K562 (cell line): ENCODE measurements around the gene PMP22. TPM values are rescaled to one million over a fixed set of nuclear protein-coding genes. Genes with fewer than 3 reads are reported as not detected.

Experiments
- CCNT2 ChIP-seq: IDR thresholded peaks from 2 replicates; pipeline ENCODE4 v1.6.1; 2011; ENCODE audit warnings: borderline replicate concordance, low read depth, mild to moderate bottlenecking, moderate library complexity, mixed read lengths, low read length; ENCODE audit not compliant: insufficient read length; ENCODE audit errors: extremely low read depth
- CEBPB ChIP-seq: fragments of 450-650 bp; IDR thresholded peaks from 2 replicates; pipeline ENCODE4 v1.6.1; 2016; ENCODE audit warnings: missing genetic modification characterization, missing compliant biosample characterization
- ETV1 ChIP-seq: fragments of 450-650 bp; conservative IDR thresholded peaks from 2 replicates; pipeline ENCODE4 v1.6.1; 2016; ENCODE audit warnings: missing genetic modification characterization, control low read depth, low read depth, missing compliant biosample characterization
- GATA2 ChIP-seq: sonication (generic); formaldehyde crosslinking; IDR thresholded peaks from 2 replicates; pipeline ENCODE4 v1.4.0; 2020; ENCODE audit warnings: mild to moderate bottlenecking, missing genetic modification reagents
- JUND ChIP-seq, 2 experiments: IDR thresholded peaks; 2 replicates in 1 of 2; 3 replicates in 1 of 2; pipeline ENCODE4 v1.6.1; 2011; ENCODE audit warnings: borderline replicate concordance in 2 of 2, low read depth in 2 of 2, low read length in 2 of 2, improper control_type of control experiment in 1 of 2, missing biosample characterization in 1 of 2, missing genetic modification characterization in 1 of 2, missing genetic modification reagents in 1 of 2
- MAZ ChIP-seq, 2 experiments: fragments of 450-650 bp in 1 of 2; sonication (generic) in 1 of 2; formaldehyde crosslinking; IDR thresholded peaks in 1 of 2; conservative IDR thresholded peaks in 1 of 2; 2 replicates each; pipeline versions ENCODE4 v1.4.0 to v1.5.0; 2020; ENCODE audit warnings: mild to moderate bottlenecking in 1 of 2, missing genetic modification reagents in 1 of 2
- MBD1 ChIP-seq: fragments of 250-450 bp; sonication (Bioruptor Pico); IDR thresholded peaks from 2 replicates; pipeline ENCODE4 v1.8.0; 2022; ENCODE audit warnings: inconsistent platforms
- NONO ChIP-seq, 2 experiments: fragments of 200-400 bp in 1 of 2; fragments of 450-650 bp in 1 of 2; formaldehyde crosslinking in 1 of 2; IDR thresholded peaks; 2 replicates each; pipeline ENCODE4 v1.6.1; 2017; ENCODE audit warnings: low read depth in 2 of 2, mild to moderate bottlenecking in 2 of 2, moderate library complexity in 2 of 2, low read length in 1 of 2
- SMARCC2 ChIP-seq: fragments of 450-650 bp; IDR thresholded peaks from 2 replicates; pipeline ENCODE4 v1.6.1; 2017; ENCODE audit warnings: antibody characterized with exemption, moderate library complexity, mild to moderate bottlenecking, low read depth
- SRSF7 ChIP-seq: fragments of 200-400 bp; formaldehyde crosslinking; optimal IDR thresholded peaks from 2 replicates; pipeline ENCODE3; 2017; ENCODE audit warnings: mild to moderate bottlenecking, low read depth, low read length
- TEAD4 ChIP-seq, 2 experiments: sonication (generic) in 1 of 2; formaldehyde crosslinking in 1 of 2; IDR thresholded peaks; 2 replicates each; pipeline versions ENCODE4 v1.6.1 to v1.8.0; 2012 to 2022; ENCODE audit warnings: borderline replicate concordance in 1 of 2, inconsistent platforms in 1 of 2, low read length in 1 of 2, mild to moderate bottlenecking in 1 of 2, missing genetic modification reagents in 1 of 2
- ZC3H11A ChIP-seq: IDR thresholded peaks from 2 replicates; pipeline ENCODE4 v1.6.1; 2012; ENCODE audit warnings: low read depth, low read length, improper control_type of control experiment
- polyA plus RNA-seq, 8 experiments: library from polyadenylated mRNA; depleted of rRNA in 4 of 8; stranded (reverse) in 5 of 8; unstranded in 3 of 8; fragments of >200 nt; fragmentation: Nextera tagmentation in 2 of 8; fragmentation: Illumina TruSeq in 1 of 8; extraction: Ambion mirVana in 2 of 8; extraction: Trizol in 1 of 8; gene quantifications; 2 replicates each; pipeline versions ENCODE4 v1.2.1 to v1.2.3, GENCODE V29; 2011 to 2014; ENCODE audit warnings: inconsistent platforms in 1 of 8, missing spikeins in 1 of 8
- total RNA-seq, 7 experiments: library from RNA; depleted of rRNA in 6 of 7; stranded (reverse); fragments of >200 nt in 6 of 7; fragmentation: Illumina TruSeq in 2 of 7; extraction: Trizol in 2 of 7; gene quantifications; 2 replicates each; pipeline versions ENCODE4 v1.2.1 to v1.2.3, GENCODE V29; 2011 to 2021; ENCODE audit warnings: low replicate concordance in 1 of 7
- TF ChIP-seq, protein P1 (sequence below), 2 experiments: fragments of 450-650 bp; formaldehyde crosslinking in 1 of 2; IDR thresholded peaks; 2 replicates each; pipeline versions ENCODE4 v1.4.0 to v1.6.1; 2014 to 2020; ENCODE audit warnings: mild to moderate bottlenecking in 2 of 2, borderline replicate concordance in 1 of 2, low read depth in 1 of 2

The PMP22 gene
- total and polyA plus RNA-seq, 9 of the 15 experiments (the other 6 are each of a cell fraction or from before 2014, with no cell fraction given): 12.6 to 62.3 (median 25.8) TPM

GRCh38 chr17:15184872-15185624 is 80.1 kb downstream of the PMP22 start (continued):
- TF ChIP-seq SRSF7 (no peak), CEBPB (peak; percentile 69), ETV1 (peak; percentile 42; the same call in 1 of the 2 replicates), GATA2 (CRISPR knock-in tag) (peak; percentile 74), NONO (IDR thresholded peaks at IDR 0.05; ENCODE audit: low read depth in 2 of 2, low read length in 1 of 2) (no peak), CCNT2 (no peak), JUND (IDR thresholded peaks at IDR 0.05; ENCODE audit: borderline replicate concordance, low read depth, low read length) (no peak), JUND (tag; IDR thresholded peaks at IDR 0.05; ENCODE audit: borderline replicate concordance, low read depth, low read length) (peak; percentile 11; the same call in 1 of the 3 replicates), TEAD4 (IDR thresholded peaks at IDR 0.05; ENCODE audit: low read length) (peak; percentile 91), TEAD4 (CRISPR knock-in tag; IDR thresholded peaks at IDR 0.05; ENCODE audit: borderline replicate concordance) (no peak), MBD1 (CRISPR knock-in tag) (no peak), MAZ (CRISPR knock-in tag; conservative IDR thresholded peaks at IDR 0.05 in 1 of 2, IDR thresholded peaks at IDR 0.05 in 1 of 2) (no peak; a peak in 1 of 4 replicates), SMARCC2 (peak; percentile 33; the same call in 1 of the 2 replicates), ZC3H11A (no peak)
- TF ChIP-seq, protein P1, sequence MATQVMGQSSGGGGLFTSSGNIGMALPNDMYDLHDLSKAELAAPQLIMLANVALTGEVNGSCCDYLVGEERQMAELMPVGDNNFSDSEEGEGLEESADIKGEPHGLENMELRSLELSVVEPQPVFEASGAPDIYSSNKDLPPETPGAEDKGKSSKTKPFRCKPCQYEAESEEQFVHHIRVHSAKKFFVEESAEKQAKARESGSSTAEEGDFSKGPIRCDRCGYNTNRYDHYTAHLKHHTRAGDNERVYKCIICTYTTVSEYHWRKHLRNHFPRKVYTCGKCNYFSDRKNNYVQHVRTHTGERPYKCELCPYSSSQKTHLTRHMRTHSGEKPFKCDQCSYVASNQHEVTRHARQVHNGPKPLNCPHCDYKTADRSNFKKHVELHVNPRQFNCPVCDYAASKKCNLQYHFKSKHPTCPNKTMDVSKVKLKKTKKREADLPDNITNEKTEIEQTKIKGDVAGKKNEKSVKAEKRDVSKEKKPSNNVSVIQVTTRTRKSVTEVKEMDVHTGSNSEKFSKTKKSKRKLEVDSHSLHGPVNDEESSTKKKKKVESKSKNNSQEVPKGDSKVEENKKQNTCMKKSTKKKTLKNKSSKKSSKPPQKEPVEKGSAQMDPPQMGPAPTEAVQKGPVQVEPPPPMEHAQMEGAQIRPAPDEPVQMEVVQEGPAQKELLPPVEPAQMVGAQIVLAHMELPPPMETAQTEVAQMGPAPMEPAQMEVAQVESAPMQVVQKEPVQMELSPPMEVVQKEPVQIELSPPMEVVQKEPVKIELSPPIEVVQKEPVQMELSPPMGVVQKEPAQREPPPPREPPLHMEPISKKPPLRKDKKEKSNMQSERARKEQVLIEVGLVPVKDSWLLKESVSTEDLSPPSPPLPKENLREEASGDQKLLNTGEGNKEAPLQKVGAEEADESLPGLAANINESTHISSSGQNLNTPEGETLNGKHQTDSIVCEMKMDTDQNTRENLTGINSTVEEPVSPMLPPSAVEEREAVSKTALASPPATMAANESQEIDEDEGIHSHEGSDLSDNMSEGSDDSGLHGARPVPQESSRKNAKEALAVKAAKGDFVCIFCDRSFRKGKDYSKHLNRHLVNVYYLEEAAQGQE (IDR thresholded peaks at IDR 0.05; ENCODE audit: borderline replicate concordance): peak; percentile 65
- TF ChIP-seq, protein P1 (CRISPR knock-in tag; IDR thresholded peaks at IDR 0.05; ENCODE audit: low read depth): no peak
